ENCODE data around the gene LINGO1. TPM values are rescaled to one million over a fixed set of nuclear protein-coding genes. Genes with fewer than 3 reads are reported as not detected.

Gene LINGO1
- total RNA-seq = 0.78 TPM
- long read RNA-seq, partial matches to known transcripts = 0 of 3 reads
- long read RNA-seq, other reads (novel, unspliced or antisense) = 2 of 3 reads

- intact Hi-C loops (cut with DNase I) = loop anchor here (1.0 to 5.0 kb wide), 2 partner anchors 189 to 525 kb away; no protein-coding TSS in a partner anchor
- DNase-seq (ENCODE audit: missing footprints) = peak; percentile 35
- ATAC-seq = peak; percentile 41
Measured at GRCh38 chr15:77632534-77633133, at the start of gene LINGO1. TSS of gene LINGO1 (minus strand) at chr15:77632912. CDS start at chr15:77632315, 597 bp downstream.

GRCh38 chr15:77681362-77681761, 48.6 kb upstream of the LINGO1 start:
- intact Hi-C loops (cut with DNase I) = no loop called here
- ATAC-seq = no peak
- DNase-seq (ENCODE audit: missing footprints) = no peak

- ATAC-seq (no peak), DNase-seq (ENCODE audit: missing footprints) (no peak)
- intact Hi-C loops (cut with DNase I) = no loop called here
Measured at GRCh38 chr15:77676569-77677375, 44.1 kb upstream of the LINGO1 start.

GRCh38 chr15:77675806-77676415, 43.2 kb upstream of the LINGO1 start:
- intact Hi-C loops (cut with DNase I) = no loop called here
- ATAC-seq (peak; percentile 63), DNase-seq (ENCODE audit: missing footprints) (no peak)

GRCh38 chr15:77674327-77674726, 41.6 kb upstream of the LINGO1 start:
- DNase-seq (ENCODE audit: missing footprints) = no peak
- intact Hi-C loops (cut with DNase I) = no loop called here
- ATAC-seq = no peak

GRCh38 chr15:77673866-77674265, 41.2 kb upstream of the LINGO1 start:
- intact Hi-C loops (cut with DNase I) = no loop called here
- DNase-seq (ENCODE audit: missing footprints) (no peak), ATAC-seq (no peak)

GRCh38 chr15:77672135-77672534, 39.4 kb upstream of the LINGO1 start:
- intact Hi-C loops (cut with DNase I) = no loop called here
- DNase-seq (ENCODE audit: missing footprints) (no peak), ATAC-seq (no peak)

- no peak for ATAC-seq
- intact Hi-C loops (cut with DNase I) = no loop called here
- no peak for DNase-seq (ENCODE audit: missing footprints)
Measured at GRCh38 chr15:77671362-77672056, 38.8 kb upstream of the LINGO1 start.

- DNase-seq (ENCODE audit: missing footprints) (no peak), ATAC-seq (no peak)
- intact Hi-C loops (cut with DNase I) = no loop called here
Measured at GRCh38 chr15:77670558-77671361, 38.0 kb upstream of the LINGO1 start.

GRCh38 chr15:77669896-77670295, 37.2 kb upstream of the LINGO1 start:
- intact Hi-C loops (cut with DNase I) = no loop called here
- DNase-seq (ENCODE audit: missing footprints) (no peak), ATAC-seq (no peak)

GRCh38 chr15:77667338-77668234, 34.9 kb upstream of the LINGO1 start:
- DNase-seq (ENCODE audit: missing footprints) = no peak
- ATAC-seq = no peak
- intact Hi-C loops (cut with DNase I) = no loop called here

GRCh38 chr15:77666296-77666660, 33.6 kb upstream of the LINGO1 start:
- intact Hi-C loops (cut with DNase I) = no loop called here
- ATAC-seq (no peak), DNase-seq (ENCODE audit: missing footprints) (no peak)

- no peak for ATAC-seq
Measured at GRCh38 chr15:77665530-77666295, 33.0 kb upstream of the LINGO1 start.

GRCh38 chr15:77664428-77664827, 31.7 kb upstream of the LINGO1 start:
- ATAC-seq = no peak
- no peak for DNase-seq (ENCODE audit: missing footprints)
- intact Hi-C loops (cut with DNase I) = no loop called here

More at GRCh38 chr15:77665530-77666295, 33.0 kb upstream of the LINGO1 start:
- DNase-seq (ENCODE audit: missing footprints) = no peak
- intact Hi-C loops (cut with DNase I) = no loop called here

- DNase-seq (ENCODE audit: missing footprints) = no peak
- intact Hi-C loops (cut with DNase I) = no loop called here
- no peak for ATAC-seq
Measured at GRCh38 chr15:77663256-77663655, 30.5 kb upstream of the LINGO1 start.

- ATAC-seq = no peak
- intact Hi-C loops (cut with DNase I) = no loop called here
- DNase-seq (ENCODE audit: missing footprints) = no peak
Measured at GRCh38 chr15:77659350-77660321, 26.9 kb upstream of the LINGO1 start.

Data from Right ventricle myocardium inferior (tissue), 1 donor.